Skeletal muscle tissue (tissue), 4 donors: Measurements from ENCODE around the gene RALA. TPM values are rescaled to one million over a fixed set of nuclear protein-coding genes. Genes with fewer than 3 reads are reported as not detected.
"Not testable (repeated sequence)": the region's sequence is repeated elsewhere in the genome, so short reads cannot be mapped to it uniquely, and the experiment has no call there.

Experiments used
- H3K27ac ChIP-seq: one replicate; pipeline ENCODE4 v1.7.0; 2013; ENCODE audit warnings: mild to moderate bottlenecking, low read depth, low read length, inconsistent platforms
- H3K27me3 ChIP-seq, 3 donors: one replicate each; pipeline ENCODE4 v1.7.0; 2013; ENCODE audit warnings: low read length in 3 of 3; ENCODE audit not compliant: control insufficient read depth in 3 of 3, insufficient read depth in 3 of 3
- H3K36me3 ChIP-seq, 3 donors: one replicate each; pipeline ENCODE4 v1.7.0; 2013; ENCODE audit warnings: low read length in 3 of 3; ENCODE audit not compliant: control insufficient read depth in 3 of 3, insufficient read depth in 3 of 3
- H3K4me1 ChIP-seq, 3 donors: one replicate each; pipeline ENCODE4 v1.7.0; 2013; ENCODE audit warnings: low read length in 3 of 3, mild to moderate bottlenecking in 3 of 3; ENCODE audit not compliant: control insufficient read depth in 3 of 3, insufficient read depth in 3 of 3
- H3K4me3 ChIP-seq, 3 donors: one replicate each; pipeline ENCODE4 v1.7.0; 2013; ENCODE audit warnings: low read length in 3 of 3
- H3K9ac ChIP-seq, 3 donors: one replicate each; pipeline ENCODE4 v1.7.0; 2013; ENCODE audit warnings: low read length in 3 of 3, mild to moderate bottlenecking in 3 of 3, moderate library complexity in 2 of 3, low read depth in 1 of 3
- H3K9me3 ChIP-seq, 3 donors: one replicate each; pipeline ENCODE4 v1.7.0; 2013; ENCODE audit warnings: low read length in 3 of 3; ENCODE audit not compliant: control insufficient read depth in 3 of 3
- total RNA-seq: library from RNA; depleted of rRNA; stranded (reverse); fragments of >200 nt; gene quantifications from one replicate; pipeline ENCODE4 v1.2.3, GENCODE V29; 2014
- donor health status: Osteomylitis.

Gene RALA
- total RNA-seq, 1 donor from 2014 or later, result 11.5 TPM

DNA sequence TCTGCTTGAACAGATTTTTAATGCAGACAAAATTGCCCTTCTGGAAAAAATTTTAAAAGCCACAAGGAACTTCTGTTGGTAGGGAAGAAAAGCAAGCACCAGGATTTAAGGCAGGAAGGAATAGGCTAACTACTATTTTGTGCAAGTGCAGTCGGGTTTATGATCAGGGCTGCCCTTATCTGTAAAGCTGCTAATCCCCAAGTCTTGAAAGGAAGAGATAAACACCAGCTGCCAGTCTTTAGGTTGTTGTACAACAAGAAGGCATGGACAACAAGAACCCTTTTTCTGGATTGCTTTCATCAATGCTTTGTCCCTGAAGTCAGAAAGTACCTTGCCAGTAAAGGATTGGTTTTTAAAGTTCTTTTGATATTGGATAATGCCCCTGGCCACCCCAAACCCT, 40.7 kb downstream of the RALA start:
- Histone ChIP-seq H3K4me3 (no peak overlapping the region), H3K4me1 (peaks cover 4 to 7% (median 5%) of the 10 kb centered on the region in 3 donors), H3K36me3 (no peaks in the 10 kb centered on the region), H3K27me3 (no peaks in the 10 kb centered on the region), H3K9ac (no peak overlapping the region), H3K9me3 (no peaks in the 10 kb centered on the region), H3K27ac (no peak overlapping the region)

GRCh38 chr7:39664585-39664984, 41.2 kb downstream of the RALA start:
- no peaks in the 10 kb centered on the region for H3K27me3 ChIP-seq
- no peak overlapping the region for H3K9ac ChIP-seq
- H3K9me3 ChIP-seq, result no peaks in the 10 kb centered on the region
- H3K27ac ChIP-seq, result no peak overlapping the region
- H3K36me3 ChIP-seq, result no peaks in the 10 kb centered on the region
- H3K4me1 ChIP-seq, result peaks cover 4 to 7% (median 5%) of the 10 kb centered on the region in 3 donors
- no peak overlapping the region for H3K4me3 ChIP-seq

- no peak overlapping the region for H3K27ac ChIP-seq
- no peaks in the 10 kb centered on the region for H3K27me3 ChIP-seq
- no peaks in the 10 kb centered on the region for H3K36me3 ChIP-seq
- peaks cover 4 to 7% (median 5%) of the 10 kb centered on the region in 3 donors for H3K4me1 ChIP-seq
- H3K9ac ChIP-seq, result no peak overlapping the region
- no peaks in the 10 kb centered on the region for H3K9me3 ChIP-seq
- no peak overlapping the region for H3K4me3 ChIP-seq
Observed at GRCh38 chr7:39666562-39666961, 43.2 kb downstream of the RALA start.

GRCh38 chr7:39667341-39667923, 44.1 kb downstream of the RALA start:
- Histone ChIP-seq H3K27me3 (no peaks in the 10 kb centered on the region), H3K27ac (no peak overlapping the region), H3K9me3 (no peaks in the 10 kb centered on the region), H3K36me3 (no peaks in the 10 kb centered on the region), H3K4me3 (no peak overlapping the region), H3K9ac (no peak overlapping the region), H3K4me1 (peaks cover 4 to 7% (median 5%) of the 10 kb centered on the region in 3 donors)

- not testable (repeated sequence) for H3K27me3 ChIP-seq, H3K9me3 ChIP-seq, H3K9ac ChIP-seq, H3K36me3 ChIP-seq, H3K4me3 ChIP-seq, H3K27ac ChIP-seq, H3K4me1 ChIP-seq
Observed at GRCh38 chr7:39668280-39668679, 44.9 kb downstream of the RALA start.

DNA sequence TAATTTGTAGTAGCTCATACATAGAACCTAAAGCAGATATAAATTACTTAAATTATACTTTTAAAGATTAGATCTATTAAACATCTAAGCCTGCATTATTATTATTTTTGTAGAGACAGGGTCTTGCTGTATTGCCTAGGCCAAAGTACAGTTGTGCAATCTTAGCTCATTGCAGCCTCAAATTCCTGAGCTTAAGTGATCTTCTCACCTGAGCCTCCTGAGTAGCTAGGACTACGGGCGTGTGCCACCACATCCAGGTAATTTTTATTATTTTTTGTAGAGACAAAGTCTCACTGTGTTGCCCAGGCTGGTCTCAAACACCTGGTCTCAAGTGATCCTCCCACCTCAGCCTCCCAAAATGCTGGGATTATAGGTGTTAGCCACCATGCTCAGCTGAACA, 46.7 kb downstream of the RALA start:
- Histone ChIP-seq H3K27me3 (no peaks in the 10 kb centered on the region), H3K9ac (no peak overlapping the region), H3K36me3 (no peaks in the 10 kb centered on the region), H3K9me3 (no peaks in the 10 kb centered on the region), H3K4me1 (peaks cover 4 to 18% (median 4%) of the 10 kb centered on the region in 3 donors), H3K4me3 (no peak overlapping the region), H3K27ac (no peak overlapping the region)

- H3K4me1 ChIP-seq, result peaks cover 5 to 21% (median 5%) of the 10 kb centered on the region in 3 donors
- H3K9me3 ChIP-seq, result no peaks in the 10 kb centered on the region
- H3K27me3 ChIP-seq, result no peaks in the 10 kb centered on the region
- H3K36me3 ChIP-seq, result no peaks in the 10 kb centered on the region
- no peak overlapping the region for H3K9ac ChIP-seq
- H3K27ac ChIP-seq, result no peak overlapping the region
- no peak overlapping the region for H3K4me3 ChIP-seq
Observed at GRCh38 chr7:39670934-39671333, 47.6 kb downstream of the RALA start.

GRCh38 chr7:39672176-39672575, 48.8 kb downstream of the RALA start:
- H3K4me1 ChIP-seq, result peaks cover 5 to 18% (median 5%) of the 10 kb centered on the region in 3 donors
- H3K36me3 ChIP-seq, result no peaks in the 10 kb centered on the region
- no peaks in the 10 kb centered on the region for H3K27me3 ChIP-seq
- no peak overlapping the region for H3K4me3 ChIP-seq
- H3K9me3 ChIP-seq, result no peaks in the 10 kb centered on the region
- H3K27ac ChIP-seq, result no peak overlapping the region
- no peak overlapping the region for H3K9ac ChIP-seq

- no peaks in the 10 kb centered on the region for H3K27me3 ChIP-seq
- H3K36me3 ChIP-seq, result no peaks in the 10 kb centered on the region
- H3K4me1 ChIP-seq, result peaks cover 3 to 14% (median 5%) of the 10 kb centered on the region in 3 donors
- no peak overlapping the region for H3K9ac ChIP-seq
- H3K27ac ChIP-seq, result no peak overlapping the region
- H3K9me3 ChIP-seq, result no peaks in the 10 kb centered on the region
- H3K4me3 ChIP-seq, result no peak overlapping the region
Observed at GRCh38 chr7:39673868-39674267, 50.5 kb downstream of the RALA start.

DNA sequence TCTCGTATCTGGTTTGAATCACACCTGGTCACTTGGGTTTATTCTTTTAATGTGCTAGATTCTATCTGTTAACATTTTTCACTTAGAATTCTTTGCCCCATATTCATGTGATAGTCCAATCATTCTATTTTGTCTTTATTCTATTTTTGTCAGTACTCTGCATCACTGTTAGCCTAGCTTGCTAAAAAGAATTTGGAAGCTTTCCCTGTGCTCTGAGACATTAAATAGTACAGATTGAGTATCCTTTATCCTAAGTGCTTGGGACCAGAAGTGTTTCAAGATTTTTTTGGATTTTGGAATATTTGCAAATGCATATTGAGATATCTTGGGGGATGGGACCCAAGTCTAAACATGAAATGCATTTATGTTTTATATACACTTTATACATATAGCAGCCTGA, 51.0 kb downstream of the RALA start:
- Histone ChIP-seq H3K9ac (no peak overlapping the region), H3K27ac (no peak overlapping the region), H3K4me1 (peaks cover 3 to 14% (median 5%) of the 10 kb centered on the region in 3 donors)

More for the DNA sequence above, 51.0 kb downstream of the RALA start:
- Histone ChIP-seq H3K36me3 (no peaks in the 10 kb centered on the region), H3K27me3 (no peaks in the 10 kb centered on the region), H3K4me3 (no peak overlapping the region), H3K9me3 (no peaks in the 10 kb centered on the region)
